HuH-7 (cell line): Measurements from ENCODE around the gene TBCK.
"Not testable (repeated sequence)": the region's sequence is repeated elsewhere in the genome, so short reads cannot be mapped to it uniquely, and the experiment has no call there.

Experiments used
- DNase-seq: peaks from one replicate; pipeline ENCODE4 v3.0.0; 2011; ENCODE audit warnings: low spot score

TBCK gene

GRCh38 chr4:106213291-106213690 is 102.7 kb downstream of the TBCK start:
- not testable (repeated sequence) for DNase-seq

DNA sequence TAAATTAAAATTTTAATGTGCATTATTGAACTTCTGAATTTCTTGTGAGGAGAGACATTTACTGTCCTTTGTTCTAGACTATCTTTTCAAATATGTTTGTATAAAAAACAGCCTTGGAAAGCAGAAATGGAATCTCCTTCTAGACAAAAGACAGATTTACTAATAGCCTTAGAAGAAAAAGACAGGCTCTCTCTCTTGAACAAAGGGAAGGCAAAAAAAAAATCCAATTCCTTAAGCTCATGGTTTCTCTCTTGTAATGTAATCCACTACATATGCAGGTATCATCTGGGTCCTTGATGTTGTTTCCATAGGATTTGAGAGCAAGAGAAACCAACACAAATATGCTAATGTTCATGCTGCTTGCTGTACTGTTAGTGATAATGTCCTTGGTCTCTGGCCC is 106.0 kb downstream of the TBCK start:
- DNase-seq, result no peak

GRCh38 chr4:106208481-106209460 is 107.2 kb downstream of the TBCK start:
- DNase-seq, result no peak

DNA sequence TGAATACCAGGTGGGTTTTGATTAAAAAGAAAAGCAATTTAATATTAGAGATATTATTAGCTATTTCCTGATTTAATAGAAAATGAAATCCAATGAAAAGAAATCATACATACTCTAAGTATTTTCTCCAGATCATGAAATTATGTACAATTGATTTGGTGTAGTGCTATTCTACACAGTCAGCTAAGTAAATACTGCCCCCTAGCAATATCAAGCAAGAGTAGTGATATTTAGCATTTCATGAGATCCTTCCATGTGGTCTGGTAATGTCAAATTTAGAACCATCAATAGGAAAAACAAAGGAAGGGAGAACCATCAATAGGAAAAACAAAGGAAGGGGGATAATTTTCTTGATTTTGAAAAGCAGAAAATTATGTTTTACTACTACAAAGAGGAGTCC is 114.6 kb downstream of the TBCK start:
- peak; percentile 10 for DNase-seq

DNA sequence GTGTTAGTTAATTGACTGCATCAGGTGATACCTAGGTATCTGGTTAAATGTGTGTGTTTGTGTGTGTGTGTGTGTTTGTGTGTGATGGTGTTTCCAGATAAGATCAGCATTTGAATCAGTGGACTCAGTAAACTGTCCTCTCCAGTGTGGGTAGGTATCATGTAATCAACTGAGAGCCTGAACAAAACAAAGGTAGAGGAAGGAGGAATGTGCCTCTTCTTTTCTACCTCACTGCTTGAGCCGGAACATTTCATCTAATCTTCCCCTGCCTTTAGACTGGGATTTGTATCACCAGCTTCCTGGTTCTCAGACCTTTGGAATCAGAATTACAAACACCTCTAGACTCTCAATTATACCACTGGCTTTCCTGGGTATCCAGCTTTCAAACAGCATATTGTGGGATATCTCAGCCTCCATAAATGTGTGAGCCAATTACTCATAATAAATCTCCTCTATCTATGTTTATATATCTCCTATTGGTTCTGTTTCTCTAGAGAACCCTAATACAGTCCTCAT is 120.5 kb downstream of the TBCK start:
- DNase-seq, result no peak

GRCh38 chr4:106194801-106195200 is 121.2 kb downstream of the TBCK start:
- DNase-seq, result no peak

DNA sequence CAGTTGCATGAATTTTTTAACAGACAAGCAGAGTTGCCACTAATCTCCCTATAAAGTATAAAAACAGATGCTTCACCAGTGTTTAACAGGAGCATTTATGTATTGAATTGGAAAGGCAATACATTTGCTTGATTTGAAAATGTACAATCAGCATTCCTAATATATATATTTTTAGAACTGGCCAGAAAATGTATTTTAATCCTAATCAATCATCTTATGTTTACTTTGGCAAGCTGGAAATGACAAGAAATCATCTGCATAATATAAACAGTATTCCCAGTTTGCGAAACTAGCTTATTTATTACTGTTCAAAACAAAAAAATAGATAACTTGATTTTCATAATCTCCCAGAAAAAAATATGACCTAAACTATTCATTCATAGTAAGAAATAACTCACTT is 123.9 kb downstream of the TBCK start:
- DNase-seq, result no peak

- no peak for DNase-seq
Observed at GRCh38 chr4:106186201-106186600, 129.8 kb downstream of the TBCK start.

GRCh38 chr4:106183551-106183950 is 132.5 kb downstream of the TBCK start:
- no peak for DNase-seq

DNA sequence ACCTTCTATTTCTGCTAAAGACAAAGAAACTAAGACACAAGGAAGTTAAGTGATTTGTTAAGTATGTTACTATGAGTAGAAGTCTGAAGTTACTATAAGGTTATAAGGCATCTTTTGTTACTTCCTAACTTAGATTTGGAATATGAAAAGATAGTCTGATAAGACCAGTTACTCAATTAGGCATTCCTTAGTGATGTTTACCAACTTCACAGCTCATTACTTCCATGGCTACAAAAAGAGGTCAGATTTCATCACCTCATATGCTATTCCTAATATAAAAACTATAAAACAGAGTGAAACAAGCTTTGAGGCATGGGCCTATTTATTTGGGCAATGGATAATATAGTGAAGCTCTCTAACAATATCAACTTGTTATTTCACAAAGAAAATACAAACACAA is 143.1 kb downstream of the TBCK start:
- no peak for DNase-seq

DNA sequence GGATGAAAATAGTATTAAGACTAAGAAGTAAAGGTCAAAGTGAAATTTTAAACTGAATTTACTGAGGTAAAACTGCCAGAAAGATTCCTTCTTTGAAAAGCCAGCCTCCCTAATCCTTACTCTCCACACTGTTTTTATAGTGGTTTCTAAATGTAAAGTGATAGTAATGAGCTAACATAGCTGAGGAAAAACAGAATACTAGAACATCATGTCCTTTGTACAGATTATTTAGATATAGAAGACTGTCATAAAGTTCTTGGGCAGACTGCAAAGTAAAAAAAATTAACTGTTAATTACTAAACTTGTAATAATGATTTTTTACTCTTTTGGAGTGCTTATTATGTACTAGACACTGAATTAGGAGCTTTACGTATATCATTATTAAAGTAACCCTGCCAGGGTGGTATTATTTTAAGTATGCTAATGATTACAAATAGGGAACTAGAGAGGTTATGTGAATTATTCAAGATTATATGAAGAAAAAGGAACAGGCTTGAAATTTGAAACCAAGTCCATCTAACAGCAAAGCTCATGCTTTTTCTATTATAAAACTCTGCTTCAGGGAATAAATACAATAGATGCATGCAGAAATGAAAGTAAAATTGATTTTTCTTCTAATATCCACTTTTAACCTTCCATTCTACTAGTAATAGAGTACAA is 150.5 kb downstream of the TBCK start:
- no peak for DNase-seq

- DNase-seq, result no peak
Observed at GRCh38 chr4:106162278-106162677, 153.7 kb downstream of the TBCK start.

- DNase-seq, result no peak
Observed at GRCh38 chr4:106160560-106160959, 155.4 kb downstream of the TBCK start.

- DNase-seq, result no peak
Observed at GRCh38 chr4:106149911-106150310, 166.1 kb downstream of the TBCK start.

GRCh38 chr4:106149026-106149425 is 167.0 kb downstream of the TBCK start:
- no peak for DNase-seq

DNA sequence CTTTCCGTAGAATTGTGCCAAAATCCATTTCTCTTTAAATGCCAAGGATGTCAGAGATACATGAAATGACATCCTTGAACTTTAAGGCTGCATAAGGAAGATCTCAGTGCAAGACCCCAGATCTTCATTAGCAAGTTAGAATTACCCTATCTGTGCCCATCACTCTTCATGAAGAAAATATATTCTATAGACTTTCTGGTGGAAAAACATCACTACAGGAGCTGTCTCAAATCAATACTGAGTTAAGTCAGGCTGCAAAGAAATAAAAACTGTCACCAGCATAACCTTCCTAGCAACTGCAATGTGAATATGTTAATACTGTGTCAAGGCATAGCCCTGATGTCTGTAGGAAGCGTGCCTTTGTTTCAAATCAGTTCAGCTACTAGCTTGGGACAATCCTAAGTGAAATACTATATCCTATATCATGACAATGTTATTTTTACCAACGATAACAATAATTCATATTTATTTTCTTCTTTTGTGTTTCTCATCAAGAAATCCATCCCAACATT is 173.3 kb downstream of the TBCK start:
- no peak for DNase-seq

GRCh38 chr4:106140601-106141000 is 175.4 kb downstream of the TBCK start:
- DNase-seq, result no peak

DNA sequence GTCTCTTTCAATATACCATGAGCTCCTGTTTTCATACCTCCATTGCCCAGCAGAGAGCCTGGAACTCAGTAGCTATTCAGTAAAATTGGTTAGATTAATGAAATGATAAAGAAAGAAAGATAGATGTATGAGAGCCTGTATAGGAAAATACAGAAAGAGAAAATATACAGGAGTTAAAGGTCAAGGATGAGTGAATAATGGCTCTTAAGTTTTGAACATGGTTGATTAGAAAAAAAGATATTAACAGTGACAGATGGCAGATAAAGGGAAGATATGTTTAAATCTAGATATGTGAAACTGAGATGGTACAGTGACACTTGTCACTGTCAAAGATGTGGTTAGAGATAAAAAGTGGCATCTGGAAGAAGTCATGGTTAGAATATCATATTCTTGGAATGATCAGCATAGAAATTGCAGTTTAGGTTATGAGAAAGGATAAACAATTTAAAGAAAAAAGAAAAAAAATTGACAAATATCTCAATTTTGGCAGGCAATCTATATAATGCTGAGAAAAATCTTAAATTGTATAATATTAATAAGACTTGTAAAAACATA is 179.2 kb downstream of the TBCK start:
- DNase-seq, result no peak

- no peak for DNase-seq
Observed at GRCh38 chr4:106132045-106132444, 184.0 kb downstream of the TBCK start.

- no peak for DNase-seq
Observed at GRCh38 chr4:106126062-106126461, 189.9 kb downstream of the TBCK start.

- DNase-seq, result not testable (repeated sequence)
Observed at GRCh38 chr4:106119949-106120555, 196.0 kb downstream of the TBCK start.

- DNase-seq, result no peak
Observed at GRCh38 chr4:106116025-106116424, 200.0 kb downstream of the TBCK start.
